HL-60 (cell line): Measurements from ENCODE around the gene EGFLAM.

Source experiments
- CTCF ChIP-seq: IDR thresholded peaks from one replicate; pipeline ENCODE4 v1.5.1; 2011; ENCODE audit warnings: low read length, control low read depth, inconsistent platforms; ENCODE audit not compliant: insufficient read depth
- POLR2AphosphoS5 ChIP-seq: IDR thresholded peaks from 2 replicates; pipeline ENCODE4 v1.6.1; 2012; ENCODE audit warnings: low read depth
- REST ChIP-seq: IDR thresholded peaks from 2 replicates; pipeline ENCODE4 v1.6.1; 2012; ENCODE audit warnings: low read depth; ENCODE audit not compliant: insufficient replicate concordance

DNA sequence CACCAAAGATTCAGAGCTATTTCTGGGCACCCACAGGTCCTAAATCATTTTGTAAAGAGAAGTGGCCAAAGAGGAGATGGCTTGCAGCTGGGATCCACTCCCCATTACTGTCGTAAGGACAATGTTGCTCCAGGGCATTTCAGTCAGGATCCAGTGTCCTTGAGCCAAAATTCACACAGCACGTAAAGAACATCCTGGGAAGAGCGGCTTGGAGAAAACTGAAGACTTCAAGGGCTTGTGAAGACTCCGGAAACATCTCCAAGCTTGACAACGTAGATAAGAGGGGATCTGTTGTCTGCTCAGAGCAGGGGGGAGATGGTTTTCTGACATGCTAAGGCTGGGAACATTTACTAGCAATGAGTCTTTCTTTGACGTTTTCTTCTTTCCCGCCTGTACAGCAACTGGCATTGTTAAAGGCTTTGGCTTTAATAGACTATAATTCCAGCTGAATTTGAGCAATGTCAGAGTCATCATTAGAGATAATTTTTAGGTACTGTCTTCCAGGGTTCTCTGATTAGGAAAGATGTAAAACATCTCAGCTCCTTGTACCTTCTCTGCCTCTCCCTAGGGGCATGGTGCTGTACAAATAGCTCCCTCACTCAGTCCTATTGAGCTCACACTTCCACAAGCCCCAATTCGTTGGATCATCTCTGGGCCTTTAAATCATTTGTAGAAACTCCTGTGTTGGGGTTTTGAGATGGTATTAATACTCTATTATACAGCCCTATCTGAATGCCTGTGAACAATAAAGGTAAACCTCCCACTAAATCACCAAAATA is 39.7 kb downstream of the EGFLAM start:
- TF ChIP-seq CTCF: no peak
- TF ChIP-seq POLR2AphosphoS5: no peak
- no peak for TF ChIP-seq REST
